DMS153 (cell line): ENCODE data around the gene STAT3.
"Not testable (repeated sequence)": the region's sequence is repeated elsewhere in the genome, so short reads cannot be mapped to it uniquely, and the experiment has no call there.

Experiments used
- DNase-seq: peaks from one replicate; lab custom pipeline; 2025; lab: John Stamatoyannopoulos, UW

Gene STAT3

DNA sequence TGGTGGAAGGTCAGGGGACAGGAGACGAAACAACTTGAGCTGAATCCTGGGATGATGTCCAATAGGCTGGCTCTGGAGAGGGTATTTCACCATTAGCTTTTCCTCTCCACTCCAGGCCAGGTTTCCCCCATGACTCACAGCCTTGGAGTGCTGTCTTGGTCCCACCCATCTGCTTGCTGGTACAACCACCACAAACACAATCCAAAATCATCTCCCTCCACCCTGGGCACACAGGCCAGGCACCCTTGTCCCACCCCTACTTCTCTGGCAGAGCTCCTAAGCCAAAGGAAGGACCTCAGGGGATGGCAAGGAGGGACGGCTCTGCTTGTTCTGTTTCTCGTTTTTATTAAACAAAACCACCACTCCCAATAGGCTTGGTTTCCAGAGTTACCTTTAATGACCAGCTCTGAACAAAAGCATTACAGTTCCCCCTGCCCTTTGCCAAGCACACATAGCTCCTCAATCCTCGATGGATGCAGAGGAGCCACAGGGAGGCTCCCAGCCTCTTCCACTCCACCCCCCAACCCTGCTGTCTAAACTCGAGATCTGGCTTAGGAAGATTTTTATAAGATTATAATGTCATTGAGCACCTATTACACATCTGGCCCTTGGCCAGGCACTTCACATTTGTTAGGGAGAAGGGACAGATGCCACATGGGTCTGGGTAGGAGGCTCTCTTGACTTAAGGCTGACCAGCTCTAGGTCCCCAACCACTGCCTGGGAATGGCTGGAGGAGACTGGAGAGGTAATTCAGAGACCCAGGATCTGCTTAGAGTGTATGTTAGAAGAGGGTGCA lies 21.5 kb upstream of the STAT3 start:
- no peak for DNase-seq

DNA sequence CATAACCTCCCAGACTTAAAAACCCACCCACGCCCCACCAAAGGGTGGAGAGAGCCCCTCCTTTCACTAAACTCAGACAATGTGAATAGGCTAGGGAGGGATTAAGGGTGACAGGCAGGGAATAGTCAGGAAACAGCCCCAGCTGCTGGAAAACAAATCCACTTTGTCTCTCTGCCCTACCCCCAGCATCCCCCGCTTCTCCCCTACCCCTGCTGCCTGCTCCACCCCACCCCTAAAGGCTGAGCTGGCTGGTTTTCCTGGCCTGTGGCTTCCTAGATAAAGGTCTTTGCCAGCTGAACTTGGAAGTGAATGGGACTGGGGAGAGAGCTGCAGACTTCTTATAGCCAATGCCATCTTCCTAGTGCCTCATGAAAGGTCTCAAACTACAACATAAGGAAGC lies 19.8 kb upstream of the STAT3 start:
- DNase-seq: no peak

DNA sequence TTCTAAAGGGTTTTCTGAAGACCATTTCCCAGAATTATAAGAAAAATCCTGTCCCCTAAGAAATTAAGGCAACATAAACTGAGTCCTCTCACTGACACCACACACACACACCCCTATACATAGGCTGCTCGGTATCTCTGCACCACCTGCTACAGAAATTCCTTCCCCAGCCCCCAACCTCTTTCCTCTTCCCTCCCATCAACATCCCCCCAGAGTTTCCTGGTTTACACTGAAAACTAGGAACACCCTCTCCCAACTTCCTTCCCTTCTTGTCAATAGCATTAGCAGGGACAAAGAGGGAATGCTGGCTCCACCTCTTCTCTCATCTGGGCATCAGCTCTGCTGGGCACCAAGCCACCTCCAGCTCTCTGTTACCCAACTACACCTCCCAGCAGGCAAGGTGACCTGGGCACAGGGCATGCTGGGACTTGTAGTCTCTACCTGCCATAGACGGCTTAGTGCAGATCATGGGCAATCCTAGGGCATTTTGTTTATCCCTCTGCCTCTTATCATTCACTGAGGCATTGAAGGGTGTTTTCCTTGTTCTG lies 19.1 kb upstream of the STAT3 start:
- peak; percentile 86 for DNase-seq

DNA sequence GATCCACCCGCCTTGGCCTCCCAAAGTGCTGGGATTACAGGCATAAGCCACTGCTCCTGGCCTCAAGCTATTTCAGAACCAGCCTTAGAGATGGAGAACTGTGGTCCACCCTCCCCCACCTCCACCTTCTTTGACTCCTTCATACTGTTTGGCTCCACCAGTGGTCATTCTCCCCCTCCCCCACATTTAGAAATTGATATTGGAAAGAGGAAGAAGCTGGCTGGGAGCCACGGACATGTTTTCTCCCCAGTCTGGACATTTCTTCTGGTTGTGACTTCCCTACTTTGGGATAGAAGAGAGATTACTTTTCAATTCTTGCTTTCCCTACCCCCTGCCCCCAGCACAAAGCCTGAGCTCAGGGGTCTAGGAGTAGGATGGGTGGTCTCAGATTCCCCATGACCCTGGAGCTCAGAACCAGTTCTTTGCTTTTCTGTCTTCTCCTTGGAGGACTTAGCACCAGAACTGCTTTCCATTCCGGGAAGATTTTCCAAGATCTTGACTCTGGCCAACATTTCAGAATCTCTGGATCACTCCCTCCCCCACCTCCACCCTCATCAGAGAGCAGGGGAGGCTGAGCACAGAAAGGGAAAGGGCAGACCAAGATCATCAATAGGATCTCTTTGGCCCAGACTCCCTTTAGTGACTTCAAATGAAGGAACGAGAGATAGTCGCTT lies 18.5 kb upstream of the STAT3 start:
- DNase-seq: no peak

DNA sequence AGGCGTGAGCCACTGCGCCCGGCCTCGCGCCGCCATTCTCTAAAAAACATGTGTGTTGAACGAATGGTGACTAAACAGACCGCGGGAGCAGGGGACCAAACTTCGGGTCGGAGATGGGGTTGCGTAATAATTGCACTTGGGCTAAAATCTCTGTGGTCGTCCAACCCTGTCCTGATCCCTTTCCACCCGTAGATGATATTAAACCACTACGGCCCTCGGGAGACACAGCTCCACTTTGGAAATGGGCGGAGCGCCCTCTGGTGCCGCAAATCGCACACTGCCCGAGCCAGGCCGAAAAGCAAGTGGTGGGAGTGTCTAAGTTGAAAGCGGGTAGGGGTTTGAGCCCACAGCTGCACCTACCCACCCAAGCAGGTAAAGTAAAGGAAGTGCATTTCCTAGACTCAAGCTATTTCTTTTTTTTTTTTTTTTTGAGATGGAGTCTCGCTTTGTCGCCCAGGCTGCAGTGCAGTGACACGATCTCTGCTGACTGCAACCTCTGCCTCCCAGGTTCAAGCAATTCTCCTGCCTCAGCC lies 17.8 kb upstream of the STAT3 start:
- peak; percentile 57 for DNase-seq

DNA sequence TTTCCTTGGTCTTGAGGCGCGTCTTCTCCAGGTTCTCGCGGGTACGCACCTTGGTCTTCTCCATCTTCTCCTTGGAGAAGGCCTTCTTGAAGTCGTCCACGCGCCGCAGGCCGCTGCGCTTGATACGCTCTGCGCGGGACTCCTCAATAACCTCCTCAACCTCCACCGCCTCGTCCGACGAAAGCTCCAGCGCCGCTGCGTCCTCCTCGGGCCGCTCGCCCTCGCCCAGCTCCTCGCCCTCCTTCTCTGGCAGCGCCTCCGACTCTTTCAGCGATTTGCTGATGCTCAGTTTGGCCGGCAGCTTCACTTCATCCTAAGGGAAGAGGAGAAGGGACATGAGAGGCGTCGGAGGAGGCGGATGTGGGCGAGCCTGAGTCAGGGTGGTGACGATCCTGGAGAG lies 16.8 kb upstream of the STAT3 start:
- DNase-seq: no peak

DNA sequence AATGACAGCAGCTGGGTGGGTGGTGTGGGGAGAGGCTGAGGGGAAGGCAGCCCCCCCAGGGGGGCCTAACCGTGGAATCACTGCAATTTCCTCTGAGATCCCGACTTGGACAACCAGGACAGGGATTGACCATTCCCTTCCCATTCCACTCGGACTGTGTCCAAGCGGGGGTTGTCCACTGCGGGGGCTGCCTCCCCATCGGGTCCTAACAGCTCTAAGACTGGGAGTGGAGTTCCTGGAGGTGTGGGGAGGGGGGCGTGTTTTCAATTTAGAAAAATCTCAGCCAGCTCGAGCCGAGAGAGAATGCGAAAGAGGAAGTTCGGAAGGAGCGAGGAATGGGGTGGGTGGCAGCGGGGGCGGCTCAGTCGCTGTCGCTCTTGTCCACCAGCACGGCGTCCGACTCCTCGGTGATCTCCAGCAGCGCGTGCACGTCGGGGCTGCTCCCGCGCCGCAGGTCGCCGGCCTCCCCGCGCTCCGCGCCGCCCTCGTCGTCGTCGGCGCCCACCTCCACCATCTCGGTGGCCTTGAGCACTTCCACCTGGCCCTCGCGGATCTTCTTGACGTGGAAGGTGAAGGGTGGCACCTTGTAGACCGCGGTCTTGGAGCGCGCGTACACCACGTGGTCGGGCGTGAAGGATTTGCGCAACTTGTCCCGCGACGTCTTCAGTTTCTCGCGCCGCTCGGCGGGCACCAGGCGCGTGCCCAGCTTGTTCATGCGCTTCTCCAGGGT lies 16.2 kb upstream of the STAT3 start:
- no peak for DNase-seq

DNA sequence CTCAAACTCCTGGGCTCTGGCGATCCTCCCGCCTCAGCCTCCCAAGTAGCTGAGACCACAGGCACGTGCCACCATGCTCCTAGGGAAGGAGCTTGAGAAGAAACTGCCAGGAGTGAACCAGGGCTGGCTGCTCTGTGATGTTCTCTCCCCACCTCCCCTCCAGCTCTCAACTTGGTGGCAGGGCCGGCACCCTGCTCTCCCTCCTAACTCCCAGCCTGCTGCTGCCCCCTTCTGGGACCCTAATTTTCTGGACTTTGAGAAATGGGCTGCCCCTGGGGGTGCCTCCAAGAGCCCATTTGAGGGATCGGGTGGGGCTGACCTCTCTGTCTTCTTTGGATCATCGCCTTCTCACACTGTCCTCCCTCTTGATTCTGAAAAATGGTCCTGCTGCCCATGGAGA lies 14.9 kb upstream of the STAT3 start:
- no peak for DNase-seq

DNA sequence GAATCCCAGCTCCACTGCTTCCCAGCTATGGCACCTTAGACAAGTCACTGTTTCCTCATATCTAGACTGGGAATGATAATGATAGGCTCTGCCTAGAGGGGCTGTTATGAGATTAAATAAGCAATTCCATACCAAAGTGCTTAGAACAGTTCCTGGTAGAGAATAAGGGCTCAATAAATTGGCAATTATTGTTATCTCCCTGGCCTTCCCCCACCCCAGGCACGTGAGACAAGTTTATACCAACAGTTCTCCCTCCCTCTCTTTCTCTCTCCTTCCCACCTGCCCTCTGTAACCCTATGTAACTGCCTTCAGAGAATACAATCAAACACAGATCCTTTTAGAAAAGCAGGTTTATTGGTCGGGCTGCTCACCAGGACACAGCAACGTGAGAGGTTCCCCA lies 13.9 kb upstream of the STAT3 start:
- DNase-seq: no peak

DNA sequence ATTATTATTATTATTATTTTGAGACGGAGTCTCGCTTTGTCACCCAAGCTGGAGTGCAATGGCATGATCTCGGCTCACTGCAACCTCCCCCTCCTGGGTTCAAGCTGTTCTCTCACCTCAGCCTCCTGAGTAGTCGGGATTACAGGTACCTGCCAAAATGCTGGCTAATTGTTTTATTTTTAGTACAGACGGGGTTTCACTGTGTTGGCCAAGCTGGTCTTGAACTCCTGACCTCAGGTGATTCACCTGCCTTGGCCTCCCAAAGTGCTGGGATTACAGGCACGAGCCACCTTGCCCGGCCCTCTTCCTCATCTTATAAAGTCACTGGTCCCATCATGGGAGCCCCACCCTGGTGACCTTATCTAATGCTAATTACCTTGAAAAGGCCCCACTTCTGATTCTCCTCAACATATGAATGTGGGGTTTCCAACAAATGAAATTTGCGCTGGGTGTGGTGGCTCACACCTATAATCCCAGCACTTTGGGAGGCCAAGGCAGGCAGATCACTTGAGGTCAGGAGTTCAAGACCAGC lies 12.7 kb upstream of the STAT3 start:
- DNase-seq: not testable (repeated sequence)

DNA sequence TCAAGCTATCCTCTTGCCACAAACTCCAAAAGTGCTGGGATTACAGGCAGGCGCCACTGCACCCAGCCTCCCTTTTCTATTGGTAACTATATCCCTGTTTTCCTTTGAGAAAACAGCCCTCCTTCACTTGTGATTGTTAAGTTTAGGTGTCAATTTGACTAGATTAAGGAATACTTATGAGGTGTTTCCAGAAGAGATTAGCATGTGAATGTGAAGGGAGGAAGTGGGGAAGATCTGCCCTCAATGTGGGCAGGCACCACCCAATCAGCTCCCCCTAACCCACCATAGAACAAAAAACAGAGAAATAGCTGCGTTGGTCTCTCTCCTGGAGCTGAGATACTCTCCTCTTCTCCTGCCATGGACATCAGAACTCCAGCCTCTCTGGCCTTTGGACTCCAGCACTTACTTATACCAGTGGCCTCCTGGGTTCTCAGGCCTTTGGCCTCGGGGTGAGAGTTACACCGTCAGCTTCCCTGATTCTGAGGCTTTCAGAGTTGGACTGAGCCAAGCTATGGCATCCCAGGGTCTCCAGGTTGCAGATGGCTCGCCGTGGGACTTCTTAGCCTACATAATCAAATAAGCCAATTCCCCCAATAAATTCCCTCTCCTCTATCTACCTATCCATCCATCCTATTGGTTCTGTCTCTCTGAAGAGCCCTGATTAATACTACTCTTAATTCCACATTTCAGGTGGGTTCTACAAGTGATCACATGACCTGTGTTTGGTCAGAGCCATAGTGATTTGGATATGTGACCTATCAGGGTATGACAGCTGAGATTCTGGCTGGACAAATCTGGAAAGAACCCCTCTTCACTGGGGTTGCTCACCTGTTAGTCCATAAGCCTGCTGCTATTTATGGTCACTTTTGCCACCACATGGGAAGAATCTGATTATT lies 12.0 kb upstream of the STAT3 start:
- DNase-seq: no peak

DNA sequence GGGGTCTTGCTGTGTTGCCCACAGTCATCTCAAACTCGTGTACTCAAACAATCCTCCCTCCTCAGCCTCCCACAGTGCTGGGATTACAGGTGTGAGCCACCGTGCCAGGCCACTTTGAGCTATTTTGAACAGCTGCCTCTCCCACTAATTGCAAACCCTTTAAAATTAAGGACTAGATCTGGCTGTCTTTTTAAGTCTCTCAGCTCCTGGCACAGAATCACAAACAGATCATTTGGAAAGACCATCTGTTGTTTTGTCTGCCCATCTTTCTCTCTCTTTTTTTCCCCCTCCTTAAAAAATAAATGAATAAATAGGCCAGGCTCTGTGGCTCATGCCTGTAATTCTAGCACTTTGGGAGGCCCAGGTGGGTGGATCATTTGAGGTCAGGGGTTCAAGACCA lies 10.9 kb upstream of the STAT3 start:
- DNase-seq: no peak

DNA sequence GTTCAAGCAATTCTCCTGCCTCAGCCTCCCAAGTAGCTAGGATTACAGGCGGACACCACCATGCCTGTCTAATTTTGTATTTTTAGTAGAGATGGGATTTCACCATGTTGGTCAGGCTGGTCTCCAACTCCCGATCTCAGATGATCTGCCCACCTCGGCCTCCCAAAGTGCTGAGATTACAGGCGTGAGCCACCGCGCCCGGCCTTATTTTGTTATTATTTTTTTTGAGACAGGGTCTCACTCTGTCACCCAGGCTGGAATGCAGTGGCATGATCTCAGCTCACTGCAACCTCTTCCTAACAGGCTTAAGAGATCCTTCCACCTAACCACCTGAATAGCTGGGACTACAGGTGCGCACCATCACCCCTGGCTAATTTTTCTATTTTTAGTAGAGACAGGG lies 7.4 kb upstream of the STAT3 start:
- DNase-seq: not testable (repeated sequence)

DNA sequence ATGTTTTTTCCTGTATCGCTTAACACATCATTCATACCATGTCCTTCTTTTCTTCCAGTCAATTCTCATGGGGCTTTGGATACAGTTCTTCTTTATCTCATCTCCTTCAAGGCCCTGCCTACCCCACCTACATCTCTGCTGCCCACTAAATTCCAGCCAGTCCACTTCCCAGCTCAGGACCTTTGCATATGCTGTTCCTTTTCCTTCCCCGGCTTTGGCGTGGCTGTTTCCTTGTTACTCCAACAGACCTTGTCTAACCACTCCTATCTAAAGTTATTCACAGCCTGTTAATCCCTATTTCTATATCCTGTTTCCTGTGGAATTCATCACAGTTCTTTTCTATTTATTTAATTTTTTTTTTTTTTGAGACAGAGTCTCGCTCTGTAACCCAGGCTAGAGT lies 6.6 kb upstream of the STAT3 start:
- no peak for DNase-seq

DNA sequence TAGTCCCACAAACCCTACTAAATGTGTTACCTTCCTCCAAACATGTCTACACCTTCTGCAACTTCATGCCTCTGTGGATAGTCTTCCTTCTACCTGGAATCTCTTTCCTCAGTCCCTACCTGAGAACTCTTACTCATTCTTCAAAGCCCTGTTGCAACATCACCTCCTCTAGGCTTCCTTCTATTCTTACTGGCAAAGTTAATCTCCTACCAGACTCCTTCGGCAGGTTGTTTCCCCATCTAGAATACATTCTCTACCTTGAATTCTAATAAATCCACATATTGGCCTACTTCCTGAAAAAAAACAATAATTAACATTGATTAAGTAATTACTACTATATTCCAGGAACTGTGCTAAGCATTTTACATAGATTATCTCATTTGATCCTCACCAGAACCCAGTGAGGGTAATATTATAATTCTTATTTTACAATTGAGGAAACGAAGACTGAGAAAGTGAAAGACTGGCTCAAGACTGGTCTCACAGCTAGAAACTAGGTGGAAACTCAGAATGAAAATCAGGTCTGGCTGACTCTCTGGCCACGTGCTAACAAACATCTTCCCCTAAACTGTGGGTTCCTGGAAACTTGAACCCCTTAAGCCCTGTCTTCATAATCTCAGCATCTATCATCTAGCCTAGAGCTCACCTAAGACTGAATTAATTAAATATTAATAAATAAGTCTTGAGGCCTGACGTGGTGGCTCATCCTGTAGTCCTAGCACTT lies 4.6 kb upstream of the STAT3 start:
- DNase-seq: no peak

DNA sequence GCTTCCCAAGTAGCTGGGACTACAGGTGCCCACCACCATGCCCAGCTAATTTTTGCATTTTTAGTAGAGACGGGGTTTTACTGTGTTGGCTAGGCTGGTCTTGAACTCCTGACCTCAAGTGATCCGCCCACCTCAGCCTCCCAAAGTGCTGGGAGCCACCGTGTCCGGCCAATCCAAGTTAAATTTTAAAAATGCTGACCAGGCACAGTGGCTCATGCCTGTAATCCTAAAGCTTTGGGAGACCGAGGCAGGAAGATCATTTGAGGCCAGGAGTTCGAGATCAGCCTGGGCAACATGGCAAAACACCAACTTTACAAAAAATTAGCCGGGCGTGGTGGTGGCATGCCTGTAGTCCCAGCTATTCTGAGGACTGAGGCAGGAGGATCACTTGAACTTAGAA lies 3.2 kb upstream of the STAT3 start:
- DNase-seq: not testable (repeated sequence)

DNA sequence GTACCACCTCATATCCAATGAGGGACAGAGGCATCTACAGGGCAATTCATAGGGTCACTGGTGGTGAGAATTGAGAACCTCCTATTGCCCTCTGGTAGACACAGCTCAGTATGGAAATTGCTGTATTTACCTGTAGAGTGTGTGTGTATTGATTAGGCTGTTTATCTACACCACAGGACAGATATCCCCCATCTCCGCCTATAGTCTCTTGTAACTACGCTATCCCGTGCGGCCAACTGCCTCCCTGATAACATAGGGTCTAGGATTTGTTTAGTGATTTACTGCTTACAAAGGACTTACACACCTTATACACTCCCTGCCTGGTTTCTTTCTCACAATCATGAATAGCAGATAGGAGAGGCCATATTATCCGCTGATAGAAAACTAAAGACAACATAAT lies 1.7 kb upstream of the STAT3 start:
- no peak for DNase-seq

DNA sequence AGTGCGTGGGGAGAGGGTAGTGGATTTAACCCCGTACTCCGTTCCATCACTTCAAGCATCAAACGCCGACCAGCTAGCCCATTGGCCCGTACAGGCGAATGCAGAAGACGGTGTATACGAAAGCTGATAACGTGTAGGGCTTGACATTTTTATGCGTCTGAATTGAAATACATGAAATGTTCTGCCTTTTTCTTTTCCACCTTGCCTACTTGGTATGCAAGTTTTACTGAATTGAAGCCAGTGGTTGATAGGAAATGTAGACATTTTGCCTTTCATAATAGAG lies 834 bp upstream of the STAT3 start:
- DNase-seq: no peak

DNA sequence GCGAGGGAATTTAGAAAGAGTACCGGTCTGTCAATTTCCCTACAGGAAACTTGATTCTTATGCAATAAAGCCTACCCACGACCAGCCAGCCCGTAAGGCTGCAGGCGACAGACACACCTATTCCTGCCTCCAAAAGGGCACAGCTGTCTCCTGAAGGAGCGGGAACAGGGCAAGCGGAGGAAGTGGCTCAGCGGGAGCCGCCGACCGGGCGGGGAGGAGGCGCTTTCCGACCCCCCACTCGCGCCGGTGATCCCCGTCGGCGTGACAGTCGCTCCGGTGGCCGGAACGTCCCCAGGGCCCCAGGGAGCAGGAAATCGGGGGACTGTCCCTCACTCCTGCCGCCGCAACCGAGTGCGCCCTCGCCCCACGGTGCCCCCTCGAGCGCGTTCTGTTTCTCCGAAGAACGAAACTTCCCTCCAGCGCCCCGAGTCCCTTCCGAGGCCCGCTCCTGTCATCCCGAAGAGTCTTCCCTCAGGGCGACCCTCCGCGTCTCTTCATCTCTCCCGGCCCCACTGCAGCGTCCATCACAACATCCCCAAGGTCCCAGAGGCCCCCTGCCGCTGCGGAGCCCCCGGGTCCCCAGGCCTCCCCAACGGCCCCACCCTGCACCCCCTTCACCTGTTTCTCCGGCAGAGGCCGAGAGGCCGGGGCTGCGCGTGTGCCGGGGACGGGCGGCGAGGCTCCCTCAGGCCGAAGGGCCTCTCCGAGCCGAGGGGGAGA lies 421 bp downstream of the STAT3 start:
- DNase-seq: no peak
